Activated T-cell treated with anti-CD3 and anti-CD28 coated beads, Interleukin-2, amount 50 U/mL, for 72 hours (primary cell): ENCODE measurements around the gene ZNF426. TPM values are rescaled to one million over a fixed set of nuclear protein-coding genes. Genes with fewer than 3 reads are reported as not detected.
"Not testable (repeated sequence)": the region's sequence is repeated elsewhere in the genome, so short reads cannot be mapped to it uniquely, and the experiment has no call there.

ENCODE experiments used
- ATAC-seq, 2 donors: fragments of 150-1000 bp; cut with Tn5 transposase; replicated peaks in 1 of 2; 2 replicates each; pipeline ENCODE4 v1.10.0; 2021; ENCODE audit warnings: moderate library complexity in 2 of 2, mild to moderate bottlenecking in 1 of 2
- DNase-seq, 2 donors: peaks; one replicate each; pipeline ENCODE4 v3.0.0; 2021 to 2022; ENCODE audit warnings: mixed read lengths in 1 of 2
- H3K27ac Mint-ChIP-seq: one replicate; pipeline ENCODE4 v1.8.0; 2022; ENCODE audit warnings: mild to moderate bottlenecking, moderate library complexity, mixed read lengths
- H3K27me3 Mint-ChIP-seq: one replicate; pipeline ENCODE4 v1.8.0; 2022; ENCODE audit warnings: low read depth, mixed read lengths
- H3K36me3 Mint-ChIP-seq, 2 donors: one replicate each; pipeline ENCODE4 v1.8.0; 2022; ENCODE audit warnings: mixed read lengths in 2 of 2, mild to moderate bottlenecking in 1 of 2; ENCODE audit not compliant: insufficient read depth in 2 of 2
- H3K4me1 Mint-ChIP-seq: one replicate; pipeline ENCODE4 v1.8.0; 2022; ENCODE audit warnings: low read depth, mixed read lengths
- H3K4me3 Mint-ChIP-seq, 2 donors: one replicate each; pipeline ENCODE4 v1.8.0; 2022; ENCODE audit warnings: mild to moderate bottlenecking in 2 of 2, mixed read lengths in 2 of 2, moderate library complexity in 2 of 2
- H3K9me3 Mint-ChIP-seq, 2 donors: one replicate each; pipeline ENCODE4 v1.8.0; 2022; ENCODE audit warnings: mixed read lengths in 2 of 2
- total RNA-seq, 2 donors: library from RNA; stranded (reverse); gene quantifications; one replicate each; pipeline ENCODE4 v1.2.3, GENCODE V29; 2022

ZNF426 gene
- total RNA-seq, 2 donors from 2014 or later: 21.8 to 22.1 TPM

DNA sequence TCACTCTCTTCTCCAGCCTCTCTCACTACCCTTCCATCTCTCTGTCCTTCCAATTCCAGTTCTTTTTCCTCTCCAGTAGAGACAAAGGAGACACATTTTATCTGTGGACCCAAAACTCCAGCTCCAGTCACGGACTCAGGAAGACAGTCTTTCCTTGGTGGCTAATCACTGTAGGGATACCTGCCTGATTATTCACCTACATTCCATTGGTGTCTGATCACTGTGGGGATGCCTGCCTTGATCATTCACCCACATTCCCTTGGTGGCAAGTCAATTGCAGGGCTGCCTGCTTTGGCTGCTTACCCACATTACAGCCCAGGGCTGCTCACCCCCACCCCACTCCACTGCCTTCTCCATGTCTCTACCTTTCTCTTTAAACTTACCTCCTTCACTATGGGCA lies 1.5 kb upstream of the ZNF426 start:
- not testable (repeated sequence) for ATAC-seq, H3K27ac Mint-ChIP-seq, H3K27me3 Mint-ChIP-seq, DNase-seq
- H3K4me3 Mint-ChIP-seq: peak overlapping the region; percentile 50 to 96
- peaks cover 14 to 21% of the 10 kb centered on the region in 2 donors for H3K9me3 Mint-ChIP-seq
- peaks cover 12% of the 10 kb centered on the region for H3K4me1 Mint-ChIP-seq
- H3K36me3 Mint-ChIP-seq: peaks cover 32 to 44% of the 10 kb centered on the region in 2 donors

DNA sequence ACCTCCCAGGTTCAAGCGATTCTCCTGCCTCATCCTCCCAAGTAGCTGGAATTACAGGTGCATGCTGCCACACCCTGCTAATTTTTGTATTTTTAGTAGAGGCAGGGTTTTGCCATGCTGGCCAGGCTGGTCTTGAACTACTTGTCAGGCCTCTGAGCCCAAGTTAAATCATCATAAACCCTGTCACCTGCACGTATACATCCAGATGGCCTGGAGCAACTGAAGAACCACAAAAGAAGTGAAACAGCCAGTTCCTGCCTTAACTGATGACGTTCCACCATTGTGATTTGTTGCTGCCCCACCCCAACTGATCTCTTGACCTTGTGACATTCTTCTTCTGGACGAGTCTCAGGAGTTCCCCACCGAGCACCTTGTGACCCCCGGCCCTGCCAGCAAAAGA lies 756 bp upstream of the ZNF426 start:
- DNase-seq, H3K27ac Mint-ChIP-seq, H3K27me3 Mint-ChIP-seq, ATAC-seq: not testable (repeated sequence)
- Mint-ChIP-seq H3K4me3 (peak overlapping the region; percentile 27 to 96), H3K4me1 (peaks cover 12% of the 10 kb centered on the region), H3K9me3 (peaks cover 14 to 21% of the 10 kb centered on the region in 2 donors), H3K36me3 (peaks cover 36 to 51% of the 10 kb centered on the region in 2 donors)

DNA sequence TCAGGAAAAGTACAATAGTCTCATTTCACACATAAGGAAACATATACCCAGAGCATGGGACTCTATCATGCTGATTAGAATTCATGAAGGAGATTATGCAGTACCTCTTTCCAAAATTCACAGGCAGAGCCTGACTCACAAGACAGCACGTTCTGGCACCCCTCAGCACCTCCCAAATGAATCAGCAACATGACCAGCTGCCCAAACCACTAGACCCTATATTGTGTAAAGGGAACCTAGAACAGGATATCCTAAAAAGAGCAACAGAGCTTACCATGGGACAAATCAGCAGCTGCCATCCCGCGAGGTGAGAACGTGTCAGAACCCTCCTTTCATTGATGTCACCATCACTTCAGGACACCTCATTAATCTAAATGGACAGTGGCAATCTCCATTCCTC lies 2.5 kb downstream of the ZNF426 start:
- Mint-ChIP-seq H3K9me3 (peaks cover 17 to 37% of the 10 kb centered on the region in 2 donors), H3K4me3 (no peak overlapping the region)
- no peak for DNase-seq

DNA sequence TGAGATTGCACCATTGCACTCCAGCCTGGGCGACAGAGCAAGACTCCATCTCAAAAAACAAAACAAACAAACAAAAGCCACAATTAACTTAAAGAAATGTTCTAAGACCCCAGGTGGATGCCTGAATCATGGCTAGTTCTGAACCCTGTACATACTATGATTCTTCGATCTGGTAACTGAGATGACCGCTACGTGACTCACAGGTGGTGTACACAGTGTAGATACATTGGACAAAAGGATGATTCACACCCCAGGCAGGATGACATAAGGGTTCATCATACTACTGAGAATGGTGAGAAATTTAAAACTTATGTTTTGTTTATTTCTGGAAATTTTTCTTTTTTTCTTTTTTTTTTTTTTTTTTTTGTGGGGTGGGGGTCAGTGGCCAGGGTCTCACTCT lies 6.5 kb downstream of the ZNF426 start:
- Mint-ChIP-seq H3K4me3 (no peak overlapping the region), H3K27me3 (no peaks in the 10 kb centered on the region), H3K9me3 (peaks cover 15 to 40% of the 10 kb centered on the region in 2 donors), H3K4me1 (no peaks in the 10 kb centered on the region), H3K27ac (no peak overlapping the region), H3K36me3 (peaks cover 68 to 89% of the 10 kb centered on the region in 2 donors)
- ATAC-seq: peak; percentile 74 to 78
- DNase-seq: peak in 1 of 2 donors; percentile 19

More for the DNA sequence above, 2.5 kb downstream of the ZNF426 start:
- no peak for ATAC-seq
- H3K27me3 Mint-ChIP-seq: no peaks in the 10 kb centered on the region
- H3K36me3 Mint-ChIP-seq: peaks cover 61 to 82% of the 10 kb centered on the region in 2 donors
- H3K27ac Mint-ChIP-seq: no peak overlapping the region
- H3K4me1 Mint-ChIP-seq: peaks cover 12% of the 10 kb centered on the region

DNA sequence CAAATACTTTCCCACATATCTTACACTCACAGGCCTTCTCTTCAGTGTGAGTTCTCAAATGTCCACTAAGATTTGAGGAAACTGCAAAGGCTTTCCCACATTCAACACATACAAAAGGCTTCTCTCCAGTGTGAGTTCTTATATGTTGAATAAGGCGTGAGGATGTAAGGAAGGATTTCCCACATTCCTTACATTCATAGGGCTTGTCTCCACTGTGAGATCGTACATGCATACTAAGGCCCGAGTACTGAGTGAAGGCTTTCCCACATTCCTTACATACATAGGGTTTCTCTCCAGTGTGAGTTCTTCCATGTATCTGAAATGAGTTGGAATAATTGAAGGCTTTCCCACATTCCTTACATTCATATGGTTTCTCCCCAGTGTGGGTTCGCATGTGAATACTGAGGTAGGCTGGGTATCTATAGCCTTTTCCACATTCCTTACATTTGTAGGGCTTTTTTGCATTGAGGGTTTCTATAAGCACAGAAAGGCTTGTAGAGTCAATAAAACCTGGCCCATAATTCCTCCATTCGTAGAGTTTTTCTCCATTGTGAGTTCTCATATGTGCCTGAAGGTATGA lies 9.6 kb downstream of the ZNF426 start:
- H3K4me1 Mint-ChIP-seq: no peaks in the 10 kb centered on the region
- no peak overlapping the region for H3K4me3 Mint-ChIP-seq
- H3K9me3 Mint-ChIP-seq: peaks cover 22 to 50% of the 10 kb centered on the region in 2 donors
- H3K27me3 Mint-ChIP-seq: no peaks in the 10 kb centered on the region
- ATAC-seq (no peak), DNase-seq (no peak)
- H3K27ac Mint-ChIP-seq: no peak overlapping the region
- H3K36me3 Mint-ChIP-seq: peaks cover 67 to 79% of the 10 kb centered on the region in 2 donors

DNA sequence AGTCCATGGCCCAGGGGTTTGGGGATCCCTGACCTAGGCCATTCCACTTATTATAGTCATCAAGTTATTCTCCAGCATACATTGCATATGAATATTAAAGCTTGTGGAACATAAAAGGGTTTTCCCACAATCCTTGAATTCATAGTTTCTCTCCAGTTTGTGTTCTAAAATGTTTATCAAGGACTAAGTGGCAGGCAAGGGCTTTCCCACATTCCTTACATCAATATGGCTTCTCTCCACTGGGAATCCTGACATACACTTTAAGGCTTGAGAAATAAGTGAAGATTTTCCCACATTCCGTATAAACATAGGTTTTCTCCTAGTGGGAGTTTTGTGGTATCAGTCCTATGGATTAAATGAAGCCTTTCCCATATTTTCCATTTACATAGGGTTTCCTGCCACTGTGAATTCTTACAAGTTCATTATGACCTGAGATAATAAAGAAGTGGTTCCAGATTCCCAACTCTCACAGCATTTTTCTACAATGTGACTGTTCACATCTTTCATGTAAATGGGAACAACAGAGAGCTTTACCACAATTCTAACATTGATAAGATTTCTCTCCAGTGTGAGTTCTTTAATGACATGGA lies 14.5 kb downstream of the ZNF426 start:
- Mint-ChIP-seq H3K4me3 (no peak overlapping the region), H3K27me3 (no peaks in the 10 kb centered on the region), H3K9me3 (peaks cover 25 to 39% of the 10 kb centered on the region in 2 donors), H3K36me3 (peaks cover 49 to 56% of the 10 kb centered on the region in 2 donors), H3K4me1 (no peaks in the 10 kb centered on the region), H3K27ac (no peak overlapping the region)
- DNase-seq: no peak
- no peak for ATAC-seq

DNA sequence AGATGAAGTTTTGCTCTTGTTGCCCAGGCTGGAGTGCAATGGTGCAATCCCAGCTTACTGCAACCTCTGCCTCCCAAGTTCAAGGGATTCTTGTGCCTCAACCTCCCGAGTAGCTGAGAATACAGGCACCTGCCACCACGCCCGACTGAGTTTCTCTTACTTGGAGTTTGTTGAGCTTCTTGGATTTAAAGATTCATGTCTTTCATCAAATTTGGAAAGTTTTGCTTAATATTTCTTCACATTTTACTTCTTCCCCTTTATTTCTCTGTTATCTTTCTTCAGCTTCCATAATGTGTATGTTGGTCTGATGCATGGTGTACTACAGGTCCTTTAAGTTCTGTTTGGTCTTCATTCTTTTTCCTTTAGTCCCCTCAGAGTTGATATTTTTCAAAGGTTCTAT lies 31.2 kb downstream of the ZNF426 start:
- Mint-ChIP-seq H3K4me3 (no peak overlapping the region), H3K4me1 (no peaks in the 10 kb centered on the region), H3K9me3 (peaks cover 16 to 20% of the 10 kb centered on the region in 2 donors), H3K36me3 (peaks cover 8 to 13% of the 10 kb centered on the region in 2 donors), H3K27me3 (no peaks in the 10 kb centered on the region), H3K27ac (no peak overlapping the region)
- ATAC-seq: no peak
- no peak for DNase-seq

DNA sequence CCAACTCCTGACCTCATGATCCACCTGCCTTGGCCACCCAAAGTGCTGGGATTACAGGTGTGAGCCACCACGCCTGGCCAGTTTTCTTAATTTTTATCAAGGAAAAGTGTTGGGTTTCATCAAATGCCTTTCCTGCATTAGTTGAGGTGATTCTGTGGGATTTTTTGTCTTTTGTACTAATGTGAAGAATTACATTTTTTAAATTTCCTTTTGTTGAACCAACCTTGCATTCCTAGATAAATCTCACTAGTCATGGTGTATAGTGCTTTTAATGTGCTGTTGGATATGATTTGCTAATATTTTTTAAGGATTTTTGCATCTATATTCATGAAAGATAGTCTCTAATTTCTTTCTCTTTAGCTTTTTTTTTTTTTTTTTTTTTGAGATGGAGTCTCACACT lies 37.6 kb downstream of the ZNF426 start:
- Mint-ChIP-seq H3K4me1 (peaks cover 9% of the 10 kb centered on the region), H3K9me3 (peaks cover 8 to 13% of the 10 kb centered on the region in 2 donors), H3K27me3 (no peaks in the 10 kb centered on the region), H3K27ac (no peak overlapping the region), H3K4me3 (no peak overlapping the region), H3K36me3 (peaks cover 10 to 39% of the 10 kb centered on the region in 2 donors)
- ATAC-seq: no peak
- no peak for DNase-seq

DNA sequence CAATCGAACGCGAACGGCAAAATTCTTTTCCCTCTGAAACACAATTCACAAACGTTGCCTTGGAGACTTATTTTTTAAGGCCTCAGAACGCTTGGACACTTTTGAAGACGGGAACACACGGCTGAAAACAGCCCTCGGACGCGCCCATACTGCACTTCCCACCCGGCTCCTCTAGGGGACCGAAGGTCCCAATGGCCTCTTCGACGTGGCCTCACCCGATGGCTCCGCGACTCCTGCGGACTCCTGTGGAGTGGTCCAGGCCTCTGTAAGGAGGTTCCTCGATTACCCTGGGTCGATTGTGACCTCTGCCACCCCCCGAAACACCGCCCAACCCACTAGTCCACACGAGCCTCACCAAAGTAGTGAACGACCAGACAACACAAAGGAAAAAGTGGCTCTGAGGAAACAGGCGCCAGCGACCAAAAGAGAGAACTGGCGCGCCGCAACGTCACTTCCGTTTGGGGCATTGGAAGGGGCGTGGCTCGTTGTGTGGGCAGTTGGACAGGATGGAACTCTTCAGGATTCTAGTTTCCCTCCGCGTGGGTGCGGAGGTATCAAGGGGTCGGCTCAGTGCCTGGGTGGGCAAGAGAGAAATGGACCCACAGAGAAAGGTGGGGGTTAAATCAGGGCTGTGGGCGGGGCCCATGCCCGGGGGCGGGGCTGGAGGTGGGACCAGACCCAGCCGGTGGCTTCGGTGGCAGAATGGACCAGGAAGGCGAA lies 40.1 kb downstream of the ZNF426 start, which contains the start of gene ZNF560:
TSS of gene ZNF560 (minus strand) at position 434 of the 720 bp plus-strand sequence. CDS start 23,303 bp downstream, outside the sequence.
- Mint-ChIP-seq H3K36me3 (peaks cover 14 to 39% of the 10 kb centered on the region in 2 donors), H3K9me3 (peaks cover 9% of the 10 kb centered on the region in 2 donors), H3K4me1 (peaks cover 9% of the 10 kb centered on the region), H3K4me3 (peak within 1 kb of the TSS; percentile 62 to 77), H3K27ac (peak within 1 kb of the TSS; percentile 15), H3K27me3 (no peaks in the 10 kb centered on the region)
- ATAC-seq: peak; percentile 38 to 69
- DNase-seq: peak; percentile 25 to 48

DNA sequence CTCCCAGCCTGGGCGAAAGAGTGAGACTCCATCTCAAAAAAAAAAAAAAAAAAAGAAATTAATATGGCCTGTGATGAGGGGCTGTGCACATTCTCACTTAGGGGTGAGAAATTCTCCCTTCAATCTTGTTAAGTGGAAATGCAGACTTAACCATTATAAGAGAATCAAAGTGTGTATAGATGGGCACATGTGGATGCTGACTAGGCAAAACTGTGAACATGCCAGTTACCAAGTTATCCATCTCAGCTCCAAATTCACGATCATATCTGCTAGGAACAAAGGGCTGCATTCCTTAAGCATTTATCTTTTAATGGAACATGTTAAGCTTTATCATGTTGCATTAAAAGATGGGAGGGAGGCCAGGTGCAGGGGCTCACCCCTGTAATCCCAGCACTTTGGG lies 44.3 kb downstream of the ZNF426 start:
- Mint-ChIP-seq H3K4me1 (peaks cover 9% of the 10 kb centered on the region), H3K27me3 (no peaks in the 10 kb centered on the region), H3K27ac (no peak overlapping the region), H3K9me3 (peaks cover 3 to 14% of the 10 kb centered on the region in 2 donors), H3K4me3 (no peak overlapping the region), H3K36me3 (peaks cover 16 to 20% of the 10 kb centered on the region in 2 donors)
- no peak for DNase-seq
- no peak for ATAC-seq

DNA sequence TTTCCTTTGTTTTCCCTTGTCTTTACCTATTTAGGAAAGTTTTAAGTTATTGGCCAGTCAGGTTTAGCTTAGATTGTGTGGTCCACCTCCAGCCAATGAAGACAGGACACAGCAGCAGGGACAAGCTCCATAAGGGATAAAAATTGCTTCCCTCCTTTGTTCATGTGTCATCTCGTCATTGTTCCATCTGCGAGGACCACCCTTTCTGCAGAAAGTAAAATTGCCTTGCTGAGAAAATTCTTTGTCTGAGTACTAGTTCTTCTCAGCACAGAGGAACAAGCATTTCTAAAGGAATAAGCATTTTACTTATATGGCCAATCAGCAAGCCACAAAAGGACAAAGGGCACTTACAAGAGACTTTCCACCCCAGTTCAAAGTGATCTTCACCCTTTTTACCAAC lies 51.4 kb downstream of the ZNF426 start:
- Mint-ChIP-seq H3K4me3 (no peak overlapping the region), H3K27me3 (no peaks in the 10 kb centered on the region), H3K4me1 (no peaks in the 10 kb centered on the region), H3K9me3 (peaks cover 13 to 15% of the 10 kb centered on the region in 2 donors), H3K27ac (no peak overlapping the region), H3K36me3 (peaks cover 11 to 20% of the 10 kb centered on the region in 2 donors)
- DNase-seq (no peak), ATAC-seq (no peak)

DNA sequence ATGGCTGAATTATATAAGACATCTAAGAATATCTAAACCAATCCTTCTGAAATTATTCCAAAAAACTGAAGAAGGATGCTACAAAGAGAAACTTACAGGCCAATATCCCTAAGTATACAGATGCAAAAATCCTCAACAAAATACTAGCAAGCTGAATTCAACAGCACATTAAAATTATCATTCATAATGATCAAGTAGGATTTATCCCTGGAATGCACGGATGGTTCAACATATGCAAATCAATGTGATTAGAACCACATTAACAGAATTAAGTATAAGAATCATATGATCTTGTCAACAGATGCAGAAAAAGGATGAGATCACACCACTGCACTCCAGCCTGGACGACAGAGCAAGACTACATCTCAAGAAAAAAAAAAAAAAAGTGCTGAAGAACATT lies 53.3 kb downstream of the ZNF426 start:
- ATAC-seq (no peak), DNase-seq (no peak)
- no peak overlapping the region for H3K27ac Mint-ChIP-seq
- H3K4me3 Mint-ChIP-seq: no peak overlapping the region
- peaks cover 14 to 20% of the 10 kb centered on the region in 2 donors for H3K36me3 Mint-ChIP-seq
- H3K9me3 Mint-ChIP-seq: peaks cover 14 to 19% of the 10 kb centered on the region in 2 donors
- no peaks in the 10 kb centered on the region for H3K4me1 Mint-ChIP-seq
- no peaks in the 10 kb centered on the region for H3K27me3 Mint-ChIP-seq

DNA sequence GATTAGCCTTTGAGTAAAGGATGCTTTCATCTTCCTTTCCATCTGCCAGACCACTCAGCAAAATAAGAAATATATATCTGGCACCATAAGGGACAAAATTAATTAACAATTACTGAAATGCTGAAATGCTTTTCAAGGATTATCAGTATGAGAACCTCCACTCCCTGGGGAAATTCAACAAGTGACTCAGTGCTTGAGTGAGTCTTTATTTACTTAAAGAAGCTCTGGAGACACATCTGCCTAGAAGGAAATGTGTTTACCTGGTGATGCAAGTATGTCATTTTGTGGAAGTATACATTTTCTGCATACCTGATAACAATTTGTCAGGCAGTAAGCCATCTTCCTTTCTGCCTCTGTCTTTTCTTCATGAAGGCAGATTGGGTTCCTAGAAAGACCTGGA lies 63.5 kb downstream of the ZNF426 start:
- DNase-seq (no peak), ATAC-seq (no peak)
- peaks cover 14 to 16% of the 10 kb centered on the region in 2 donors for H3K36me3 Mint-ChIP-seq
- no peak overlapping the region for H3K27ac Mint-ChIP-seq
- no peaks in the 10 kb centered on the region for H3K27me3 Mint-ChIP-seq
- no peaks in the 10 kb centered on the region for H3K4me1 Mint-ChIP-seq
- peaks cover 17 to 26% of the 10 kb centered on the region in 2 donors for H3K9me3 Mint-ChIP-seq
- no peak overlapping the region for H3K4me3 Mint-ChIP-seq
